GM18498 (cell line): ENCODE data around the gene MCM10.
"Not testable (repeated sequence)": the region's sequence is repeated elsewhere in the genome, so short reads cannot be mapped to it uniquely, and the experiment has no call there.

ENCODE experiments used
- ATAC-seq: cut with Tn5 transposase; IDR thresholded peaks from one replicate; pipeline ENCODE4 v1.9.1; 2021; ENCODE audit warnings: mild to moderate bottlenecking, moderate library complexity; ENCODE audit not compliant: unreplicated experiment

The MCM10 gene

GRCh38 chr10:13160934-13161856 lies at the start of gene MCM10:
Gene MCM10, plus strand, starts transcription at chr10:13161558. Its CDS starts 2,645 bp downstream, at chr10:13164203.
- ATAC-seq = peak; percentile 100

GRCh38 chr10:13113544-13113943 lies 47.8 kb upstream of the MCM10 start:
- ATAC-seq = no peak

- no peak for ATAC-seq
Observed at GRCh38 chr10:13115832-13116803, 45.2 kb upstream of the MCM10 start.

GRCh38 chr10:13117841-13118783 lies 43.2 kb upstream of the MCM10 start:
- ATAC-seq = no peak

GRCh38 chr10:13118784-13119410 lies 42.5 kb upstream of the MCM10 start:
- no peak for ATAC-seq

GRCh38 chr10:13120786-13121499 lies 40.4 kb upstream of the MCM10 start:
- ATAC-seq = no peak

- ATAC-seq = no peak
Observed at GRCh38 chr10:13121500-13121854, 39.9 kb upstream of the MCM10 start.

- no peak for ATAC-seq
Observed at GRCh38 chr10:13136651-13137050, 24.7 kb upstream of the MCM10 start.

- ATAC-seq = no peak
Observed at GRCh38 chr10:13139150-13139549, 22.2 kb upstream of the MCM10 start.

GRCh38 chr10:13139676-13140075 lies 21.7 kb upstream of the MCM10 start:
- no peak for ATAC-seq

- no peak for ATAC-seq
Observed at GRCh38 chr10:13140627-13141190, 20.6 kb upstream of the MCM10 start.

GRCh38 chr10:13143766-13144165 lies 17.6 kb upstream of the MCM10 start:
- ATAC-seq = no peak

- no peak for ATAC-seq
Observed at GRCh38 chr10:13144814-13145213, 16.5 kb upstream of the MCM10 start.

GRCh38 chr10:13146379-13146778 lies 15.0 kb upstream of the MCM10 start:
- no peak for ATAC-seq

GRCh38 chr10:13147161-13147560 lies 14.2 kb upstream of the MCM10 start:
- no peak for ATAC-seq

GRCh38 chr10:13152296-13152695 lies 9.1 kb upstream of the MCM10 start:
- no peak for ATAC-seq

GRCh38 chr10:13155860-13156259 lies 5.5 kb upstream of the MCM10 start:
- not testable (repeated sequence) for ATAC-seq

- no peak for ATAC-seq
Observed at GRCh38 chr10:13158401-13158800, 3.0 kb upstream of the MCM10 start.

- peak; percentile 4 for ATAC-seq
Observed at GRCh38 chr10:13161857-13162271, 506 bp downstream of the MCM10 start.
